Activated naive CD8-positive, alpha-beta T cell treated with anti-CD3 and anti-CD28 coated beads, Interleukin-2, amount 10 ng/mL, durations not matched to agents 7 days and 5 days (primary cell): ENCODE data around the gene SLIT1. TPM values are rescaled to one million over a fixed set of nuclear protein-coding genes. Genes with fewer than 3 reads are reported as not detected.
A peak's percentile ranks its signal among the peaks of the same experiment; 100 is the strongest.

ENCODE experiments used
- ATAC-seq: fragments of 150-1000 bp; cut with Tn5 transposase; one replicate; pipeline ENCODE4 v1.10.0; 2021; ENCODE audit warnings: low read depth, moderate library complexity
- POLR2A ChIA-PET: fragments of 350-600 bp; sonication (Branson Sonifier 250); formaldehyde crosslinking; loops from one replicate; lab custom pipeline; 2021; ENCODE audit warnings: antibody characterized with exemption; lab: Charles Lee
- DNase-seq: peaks from one replicate; pipeline ENCODE4 v3.0.0; 2021
- H3K27ac Mint-ChIP-seq: one replicate; pipeline ENCODE4 v1.8.0; 2022; ENCODE audit warnings: mild to moderate bottlenecking, mixed read lengths
- H3K27me3 Mint-ChIP-seq: one replicate; pipeline ENCODE4 v1.8.0; 2022; ENCODE audit warnings: mild to moderate bottlenecking, moderate library complexity, mixed read lengths
- H3K36me3 Mint-ChIP-seq: one replicate; pipeline ENCODE4 v1.8.0; 2021; ENCODE audit warnings: mild to moderate bottlenecking, mixed read lengths
- H3K4me1 Mint-ChIP-seq: one replicate; pipeline ENCODE4 v1.8.0; 2021; ENCODE audit warnings: mixed read lengths
- H3K4me3 Mint-ChIP-seq: one replicate; pipeline ENCODE4 v1.8.0; 2022; ENCODE audit warnings: mild to moderate bottlenecking, moderate library complexity, mixed read lengths
- H3K9me3 Mint-ChIP-seq: one replicate; pipeline ENCODE4 v1.8.0; 2021; ENCODE audit warnings: mixed read lengths
- total RNA-seq, 2 experiments: library from RNA; stranded (reverse); gene quantifications; one replicate each; pipeline ENCODE4 v1.2.3, GENCODE V29; 2021

SLIT1 gene
- total RNA-seq, 2 experiments from 2014 or later = 0.37 to 0.44 TPM

DNA sequence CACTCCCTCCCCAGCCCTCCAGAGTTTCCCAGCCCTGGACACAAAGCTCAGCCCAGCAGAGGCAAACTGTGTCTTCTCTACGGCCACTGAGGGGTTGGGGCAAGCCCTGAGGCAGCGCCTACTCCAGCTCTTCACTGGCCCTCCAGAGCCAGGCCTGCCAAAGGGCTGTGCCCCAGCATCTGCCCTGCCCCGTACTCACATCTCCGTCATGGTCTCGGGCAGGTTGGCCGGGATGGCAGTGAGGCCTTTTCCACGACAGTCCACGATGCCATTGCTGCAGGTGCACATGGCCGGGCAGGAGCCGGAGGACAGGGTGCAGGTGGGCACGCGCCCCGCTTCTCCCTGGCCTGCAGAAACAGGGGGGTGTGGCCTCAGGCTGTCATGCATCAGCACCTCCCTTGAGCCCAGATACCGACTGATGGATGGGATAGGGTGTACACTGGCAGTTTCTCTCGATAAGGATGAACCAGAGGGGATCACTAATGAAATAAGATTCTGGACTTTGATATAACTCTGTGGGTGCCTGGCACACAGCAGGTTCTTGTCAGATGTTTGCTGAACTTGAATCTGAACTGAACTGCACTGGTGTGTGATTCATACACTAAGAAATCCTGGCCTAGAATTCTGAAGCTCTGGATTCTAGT, 125.2 kb downstream of the SLIT1 start:
- DNase-seq (no peak), ATAC-seq (no peak)
- Mint-ChIP-seq H3K27me3 (peaks cover 3% of the 10 kb centered on the region), H3K4me1 (no peaks in the 10 kb centered on the region), H3K27ac (no peak overlapping the region), H3K9me3 (no peaks in the 10 kb centered on the region), H3K4me3 (no peak overlapping the region), H3K36me3 (no peaks in the 10 kb centered on the region)
- POLR2A ChIA-PET = interaction anchor here (0.5 kb wide), 1 partner anchor 27 kb away, joined by 3 read pairs; no protein-coding TSS in a partner anchor

DNA sequence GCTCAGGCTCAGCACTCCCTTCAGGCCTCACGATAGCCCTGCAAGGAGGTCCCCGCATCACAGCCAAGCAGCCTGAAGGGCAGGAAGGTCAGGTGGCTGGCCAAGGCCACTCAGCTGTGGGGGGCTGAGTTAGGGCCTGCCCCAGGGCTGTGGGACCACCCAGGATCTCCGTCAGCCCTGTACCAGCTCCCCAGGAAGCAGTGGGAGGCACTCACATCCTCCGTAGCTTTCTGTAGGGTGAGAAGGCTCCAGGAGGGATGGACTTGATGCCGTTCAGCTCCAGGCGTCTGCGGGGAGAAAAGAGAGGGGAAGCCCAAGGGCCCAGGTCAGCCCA, 125.9 kb downstream of the SLIT1 start:
- no peaks in the 10 kb centered on the region for H3K4me1 Mint-ChIP-seq
- no peaks in the 10 kb centered on the region for H3K36me3 Mint-ChIP-seq
- peaks cover 6% of the 10 kb centered on the region for H3K27me3 Mint-ChIP-seq
- no peak overlapping the region for H3K4me3 Mint-ChIP-seq
- DNase-seq (no peak), ATAC-seq (no peak)
- no peaks in the 10 kb centered on the region for H3K9me3 Mint-ChIP-seq
- no peak overlapping the region for H3K27ac Mint-ChIP-seq
- POLR2A ChIA-PET = interaction anchor here (0.5 kb wide), 1 partner anchor 26 kb away, joined by 3 read pairs; no protein-coding TSS in a partner anchor

DNA sequence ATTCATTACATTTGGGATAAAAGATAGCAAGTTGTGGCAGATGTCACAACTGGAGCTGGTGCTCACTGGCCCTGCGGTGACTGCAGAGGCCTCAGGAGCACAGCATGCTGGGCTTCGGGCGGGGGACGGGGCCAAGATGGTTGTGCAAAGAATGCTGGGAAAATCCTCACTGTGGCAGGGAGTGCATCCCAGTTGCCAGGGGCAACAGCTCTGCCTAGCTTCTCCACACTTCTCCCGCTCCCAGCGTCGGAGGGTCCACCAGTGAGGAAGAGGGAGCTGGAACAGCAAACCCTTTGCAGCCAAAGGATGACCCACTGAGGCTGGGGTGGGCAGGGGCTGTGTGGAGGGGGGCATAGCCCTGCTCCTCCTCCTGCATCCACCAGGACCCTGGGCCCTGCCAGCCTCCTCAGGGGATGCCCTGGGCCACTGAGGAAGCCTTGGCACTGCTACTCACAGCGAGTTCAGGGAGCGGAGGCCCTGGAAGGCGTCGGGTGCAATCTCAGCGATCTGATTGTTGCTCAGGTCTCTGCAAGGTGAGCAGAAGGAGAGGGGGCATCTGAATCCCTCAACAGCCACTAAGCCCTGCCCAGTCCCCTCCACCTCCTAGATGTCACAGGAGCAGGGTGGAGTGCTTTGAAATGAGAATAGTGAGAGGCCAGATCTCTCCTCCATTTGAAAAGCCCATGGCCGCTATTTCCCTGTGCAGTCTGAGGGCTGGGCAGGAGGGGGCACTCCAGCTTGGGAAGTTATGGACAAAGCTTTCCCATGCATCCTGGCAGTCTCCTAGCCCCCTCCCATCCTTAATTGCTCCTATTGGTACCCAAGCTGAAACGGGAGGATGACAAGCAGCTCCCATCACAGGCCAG, 126.5 kb downstream of the SLIT1 start:
- no peak overlapping the region for H3K4me3 Mint-ChIP-seq
- no peak for DNase-seq
- no peaks in the 10 kb centered on the region for H3K9me3 Mint-ChIP-seq
- H3K4me1 Mint-ChIP-seq = no peaks in the 10 kb centered on the region
- POLR2A ChIA-PET = no interaction called here
- H3K36me3 Mint-ChIP-seq = no peaks in the 10 kb centered on the region
- H3K27me3 Mint-ChIP-seq = peaks cover 9% of the 10 kb centered on the region
- no peak overlapping the region for H3K27ac Mint-ChIP-seq
- ATAC-seq = no peak

DNA sequence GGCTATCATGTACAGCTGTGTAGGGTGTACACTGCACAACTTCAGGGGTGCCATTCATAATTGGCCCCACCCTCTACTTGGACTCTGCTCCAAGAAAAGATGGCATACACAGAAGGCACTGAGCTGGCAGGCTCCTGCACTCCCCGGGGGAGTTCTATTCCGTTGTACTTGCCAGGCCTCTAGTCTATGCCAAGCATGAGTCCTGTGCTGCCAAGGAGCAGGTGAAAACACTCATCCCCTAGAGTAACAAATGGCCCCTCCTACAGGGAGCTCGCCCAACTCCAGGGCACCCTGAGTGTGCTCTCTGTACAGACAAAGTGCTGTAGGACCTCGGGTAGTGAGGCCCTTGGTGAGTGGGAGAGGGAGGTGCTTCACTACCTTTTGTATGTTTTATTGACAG, 127.2 kb downstream of the SLIT1 start:
- H3K4me3 Mint-ChIP-seq = no peak overlapping the region
- H3K27me3 Mint-ChIP-seq = peaks cover 9% of the 10 kb centered on the region
- no peaks in the 10 kb centered on the region for H3K9me3 Mint-ChIP-seq
- no peaks in the 10 kb centered on the region for H3K4me1 Mint-ChIP-seq
- H3K36me3 Mint-ChIP-seq = no peaks in the 10 kb centered on the region
- no peak for ATAC-seq
- no peak for DNase-seq
- POLR2A ChIA-PET = no interaction called here
- no peak overlapping the region for H3K27ac Mint-ChIP-seq

DNA sequence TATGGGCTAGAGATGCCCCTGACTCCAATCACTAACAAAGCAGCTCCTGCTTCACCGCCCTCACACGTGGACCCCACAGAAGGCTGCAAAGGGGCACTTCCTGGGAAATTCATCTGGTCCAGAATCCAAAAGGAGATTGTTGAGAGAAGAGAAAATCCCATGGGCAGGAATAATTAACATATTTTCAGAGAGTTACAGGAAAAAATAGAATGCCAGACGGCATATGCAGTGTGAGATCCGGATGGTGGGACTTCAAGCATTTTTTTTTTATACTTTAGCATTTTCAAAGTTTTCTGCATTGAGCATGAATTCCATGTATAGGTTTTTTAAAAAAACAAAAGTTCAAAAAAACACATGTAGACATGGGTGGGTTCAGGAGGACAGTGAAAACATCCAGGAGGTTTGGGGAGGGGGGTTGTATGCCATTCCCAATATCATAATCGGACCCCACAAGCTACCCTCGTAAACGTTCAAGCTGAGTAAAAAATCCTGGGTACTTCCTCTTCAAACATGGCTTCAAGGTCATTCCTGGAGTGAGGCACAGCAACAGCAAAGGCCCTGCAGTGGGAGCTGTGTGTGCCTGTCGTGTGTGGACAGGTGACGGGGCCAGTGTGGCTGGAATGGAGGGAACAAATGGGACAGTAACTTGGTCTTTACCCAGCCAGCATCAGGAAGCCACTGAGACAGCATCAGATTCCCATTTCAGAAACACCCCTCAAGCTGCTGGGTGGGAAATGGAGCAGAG, 128.1 kb downstream of the SLIT1 start:
- ATAC-seq = no peak

DNA sequence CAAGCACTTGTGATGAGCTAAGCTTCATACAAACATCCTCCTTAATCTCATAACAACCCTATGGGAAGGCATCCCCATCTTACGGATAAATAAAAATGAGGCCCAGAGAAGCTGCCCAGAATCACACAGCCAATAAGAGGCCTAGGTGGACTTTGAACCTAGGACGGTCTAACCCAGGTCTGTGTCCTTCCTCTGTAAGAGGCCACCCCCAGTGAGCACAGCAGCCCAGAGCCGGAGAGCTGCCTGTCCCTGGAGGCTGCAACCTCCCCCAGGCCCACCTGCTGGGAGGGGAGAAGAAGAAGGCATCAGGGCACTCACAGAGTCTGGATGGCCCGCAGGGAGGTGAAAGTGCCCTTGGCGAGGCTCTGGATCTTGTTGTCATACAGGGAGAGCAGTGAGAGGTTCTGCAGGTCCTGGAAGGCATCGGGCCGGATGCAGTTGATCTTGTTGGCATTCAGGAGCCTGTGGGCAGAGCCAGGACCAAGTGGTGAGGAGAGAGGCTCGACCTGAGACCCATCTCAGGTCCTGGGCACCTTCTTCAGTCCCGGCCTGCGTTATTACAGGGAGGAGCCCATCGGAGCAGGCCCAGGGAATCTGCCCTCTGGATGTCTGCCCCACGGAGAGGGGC, 129.6 kb downstream of the SLIT1 start:
- ATAC-seq (no peak), DNase-seq (no peak)
- H3K27me3 Mint-ChIP-seq = peaks cover 14% of the 10 kb centered on the region
- H3K9me3 Mint-ChIP-seq = no peaks in the 10 kb centered on the region
- H3K4me3 Mint-ChIP-seq = no peak overlapping the region
- H3K27ac Mint-ChIP-seq = no peak overlapping the region
- no peaks in the 10 kb centered on the region for H3K36me3 Mint-ChIP-seq
- no peaks in the 10 kb centered on the region for H3K4me1 Mint-ChIP-seq
- POLR2A ChIA-PET = no interaction called here

More for the DNA sequence above, 128.1 kb downstream of the SLIT1 start:
- POLR2A ChIA-PET = no interaction called here
- H3K4me1 Mint-ChIP-seq = no peaks in the 10 kb centered on the region
- H3K36me3 Mint-ChIP-seq = no peaks in the 10 kb centered on the region
- DNase-seq = no peak
- no peak overlapping the region for H3K4me3 Mint-ChIP-seq
- peaks cover 11% of the 10 kb centered on the region for H3K27me3 Mint-ChIP-seq
- no peak overlapping the region for H3K27ac Mint-ChIP-seq
- H3K9me3 Mint-ChIP-seq = no peaks in the 10 kb centered on the region

DNA sequence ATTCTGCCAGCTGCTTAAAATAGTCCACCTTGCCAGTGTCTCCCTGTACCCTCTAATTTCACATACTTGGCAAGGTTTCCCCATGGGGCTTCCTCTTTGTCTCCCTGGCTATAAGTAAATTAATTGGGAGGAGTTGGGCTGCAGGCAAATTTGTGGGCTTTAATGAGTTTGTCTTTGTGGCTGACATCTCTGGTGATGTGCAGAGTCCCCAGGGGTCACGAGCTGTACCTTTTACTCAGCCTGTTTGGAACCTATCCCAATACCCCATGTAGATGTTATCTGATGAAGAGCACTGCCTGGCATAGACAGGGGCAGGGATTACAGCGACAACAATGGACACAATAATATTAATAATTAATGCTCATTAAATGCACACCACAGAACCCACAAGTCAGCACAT, 132.5 kb downstream of the SLIT1 start:
- no peaks in the 10 kb centered on the region for H3K36me3 Mint-ChIP-seq
- H3K27me3 Mint-ChIP-seq = peaks cover 18% of the 10 kb centered on the region
- no peaks in the 10 kb centered on the region for H3K4me1 Mint-ChIP-seq
- no peak overlapping the region for H3K4me3 Mint-ChIP-seq
- no peaks in the 10 kb centered on the region for H3K9me3 Mint-ChIP-seq
- ATAC-seq (no peak), DNase-seq (no peak)
- H3K27ac Mint-ChIP-seq = no peak overlapping the region
- POLR2A ChIA-PET = no interaction called here

DNA sequence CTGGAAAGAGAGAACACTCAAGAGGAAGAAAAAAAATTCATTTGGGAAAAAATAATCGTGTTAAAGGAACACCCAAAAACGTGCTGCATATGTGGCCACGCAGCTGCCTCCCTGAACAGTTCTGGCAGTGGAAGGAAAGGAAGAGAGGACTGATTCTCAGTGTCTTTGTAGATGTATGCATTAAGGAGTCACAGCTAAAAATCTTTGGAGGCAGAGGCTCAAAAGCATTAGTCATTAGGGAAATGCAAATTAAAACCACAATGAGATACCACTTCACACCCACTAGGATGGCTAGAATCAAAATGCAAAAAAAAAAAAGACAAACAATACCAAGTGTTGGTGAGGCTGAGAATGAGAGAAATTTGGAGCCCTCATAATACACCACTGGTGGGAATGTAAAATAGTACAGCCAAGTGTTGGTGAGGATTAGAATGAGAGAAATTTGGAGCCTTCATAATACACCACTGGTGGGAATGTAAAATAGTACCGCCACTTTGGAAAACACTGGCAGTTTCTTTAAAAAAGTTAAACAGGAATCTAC, 134.7 kb downstream of the SLIT1 start:
- Mint-ChIP-seq H3K4me1 (no peaks in the 10 kb centered on the region), H3K9me3 (no peaks in the 10 kb centered on the region), H3K27me3 (peaks cover 14% of the 10 kb centered on the region), H3K36me3 (no peaks in the 10 kb centered on the region), H3K27ac (no peak overlapping the region), H3K4me3 (no peak overlapping the region)
- ATAC-seq (no peak), DNase-seq (no peak)
- POLR2A ChIA-PET = interaction anchor here (0.7 kb wide), 1 partner anchor 219 kb away, joined by 5 read pairs; no protein-coding TSS in a partner anchor

DNA sequence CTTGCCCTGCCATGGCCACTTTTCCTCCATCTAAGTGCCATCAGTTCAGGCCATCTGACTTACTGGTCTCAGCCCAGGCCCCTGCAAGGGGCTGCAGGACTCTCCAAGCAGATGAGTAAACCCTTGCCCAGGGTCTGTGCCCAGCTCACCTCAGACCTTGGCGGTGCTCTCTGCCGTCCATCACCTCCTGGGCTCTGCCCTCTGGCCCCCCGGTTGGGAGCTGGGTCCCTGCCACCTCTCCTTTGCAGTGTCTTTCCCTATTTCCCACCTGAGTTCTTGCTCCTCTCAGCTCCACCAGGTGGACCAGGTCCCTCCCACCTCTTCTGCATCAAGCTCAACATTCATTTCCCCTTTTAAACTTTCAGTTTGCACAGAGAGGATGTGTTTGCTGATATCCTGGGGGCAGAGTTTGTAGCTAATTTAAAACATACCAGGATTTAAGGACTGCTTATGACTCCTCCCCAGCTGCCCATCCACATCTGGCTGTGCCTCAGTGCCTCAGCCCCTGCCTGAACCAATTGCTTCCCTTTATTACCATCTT, 135.5 kb downstream of the SLIT1 start:
- ATAC-seq = no peak
- Mint-ChIP-seq H3K27me3 (peaks cover 14% of the 10 kb centered on the region), H3K27ac (no peak overlapping the region), H3K4me3 (no peak overlapping the region), H3K36me3 (no peaks in the 10 kb centered on the region), H3K4me1 (no peaks in the 10 kb centered on the region), H3K9me3 (no peaks in the 10 kb centered on the region)
- DNase-seq = no peak
- POLR2A ChIA-PET = interaction anchor here (0.7 kb wide), 1 partner anchor 218 kb away, joined by 5 read pairs; no protein-coding TSS in a partner anchor

DNA sequence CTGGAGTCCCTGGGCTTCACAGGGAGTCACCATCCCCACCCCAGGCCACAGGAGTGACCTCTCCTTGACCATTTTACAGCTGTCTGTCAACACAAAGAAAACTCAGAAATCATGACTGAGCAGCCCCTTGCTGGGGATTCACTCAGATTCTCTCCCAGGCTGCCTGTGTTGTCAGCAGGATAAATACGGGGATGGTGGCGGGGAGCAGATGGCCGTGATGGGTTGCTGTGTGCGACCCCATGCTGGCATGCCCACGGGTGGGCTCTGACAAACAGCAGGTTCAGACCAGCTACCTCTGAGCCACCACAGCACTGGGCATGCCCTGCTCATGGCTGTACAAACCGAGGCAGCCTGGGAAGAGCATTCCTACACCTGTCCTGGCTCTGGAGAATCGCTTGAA, 136.1 kb downstream of the SLIT1 start:
- Mint-ChIP-seq H3K4me3 (no peak overlapping the region), H3K27me3 (peaks cover 12% of the 10 kb centered on the region), H3K4me1 (no peaks in the 10 kb centered on the region), H3K36me3 (no peaks in the 10 kb centered on the region), H3K9me3 (no peaks in the 10 kb centered on the region), H3K27ac (no peak overlapping the region)
- POLR2A ChIA-PET = no interaction called here
- DNase-seq (no peak), ATAC-seq (no peak)

DNA sequence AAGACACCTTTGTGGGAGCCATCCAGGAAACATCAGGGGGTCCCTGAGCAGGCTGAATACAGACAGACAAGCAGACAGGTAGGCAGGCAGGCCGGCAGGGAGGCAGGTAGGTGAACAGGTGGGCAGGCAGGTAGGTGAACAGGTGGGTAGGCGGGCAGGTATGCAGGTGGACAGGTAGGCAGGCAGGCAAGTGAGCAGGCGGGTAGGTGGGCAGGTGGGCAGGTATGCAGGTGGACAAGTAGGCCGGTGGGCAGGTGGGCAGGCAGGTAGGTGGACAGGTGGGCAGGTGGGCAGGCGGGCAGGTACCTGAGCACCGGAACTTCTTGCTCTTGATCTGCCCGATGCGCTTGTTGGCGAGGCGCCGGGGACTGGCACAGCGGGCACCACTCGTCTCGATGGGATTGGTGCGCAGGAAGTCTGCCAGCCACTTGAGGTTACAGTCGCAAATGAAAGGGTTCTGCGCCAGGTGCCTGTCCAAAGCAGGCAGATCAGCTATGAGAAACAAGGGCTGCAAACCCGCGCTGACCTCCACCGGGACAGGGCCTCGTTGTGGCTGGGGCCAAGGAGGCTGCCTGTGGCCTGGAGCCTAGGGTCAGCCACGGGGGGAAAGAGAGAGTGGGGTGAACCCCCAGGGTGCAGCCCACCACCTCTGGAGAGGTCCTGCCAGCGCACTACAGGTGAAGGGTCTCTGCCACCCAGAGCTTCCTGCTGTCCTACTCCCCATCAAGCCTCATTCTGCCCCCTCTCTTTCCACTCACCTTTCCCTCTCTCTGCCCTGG, 136.9 kb downstream of the SLIT1 start:
- H3K4me1 Mint-ChIP-seq = no peaks in the 10 kb centered on the region
- H3K9me3 Mint-ChIP-seq = no peaks in the 10 kb centered on the region
- H3K4me3 Mint-ChIP-seq = no peak overlapping the region
- ATAC-seq (no peak), DNase-seq (peak; percentile 10)
- H3K27ac Mint-ChIP-seq = no peak overlapping the region
- POLR2A ChIA-PET = no interaction called here
- H3K27me3 Mint-ChIP-seq = peaks cover 10% of the 10 kb centered on the region
- H3K36me3 Mint-ChIP-seq = no peaks in the 10 kb centered on the region

DNA sequence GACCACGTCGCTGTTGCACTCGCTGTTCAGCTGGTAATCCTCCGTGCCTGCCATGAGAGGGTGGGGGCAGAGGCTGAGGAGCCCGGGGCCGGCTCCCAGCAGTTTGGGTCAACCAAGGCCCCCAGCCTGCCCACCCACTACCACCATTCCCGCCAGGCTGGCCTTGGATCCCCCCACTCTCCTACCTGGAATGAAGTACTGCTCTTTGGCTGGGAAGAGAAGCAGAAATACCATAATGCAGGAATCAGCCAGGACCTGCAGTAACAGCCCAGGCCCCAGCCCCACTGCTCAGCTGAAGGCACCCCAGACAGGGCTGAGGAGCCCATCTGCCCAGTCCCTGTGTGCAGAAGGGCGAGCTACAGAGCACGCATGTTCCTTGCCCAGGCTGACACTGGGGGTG, 138.0 kb downstream of the SLIT1 start:
- Mint-ChIP-seq H3K27me3 (peaks cover 8% of the 10 kb centered on the region), H3K4me3 (no peak overlapping the region), H3K9me3 (no peaks in the 10 kb centered on the region), H3K27ac (no peak overlapping the region), H3K4me1 (no peaks in the 10 kb centered on the region), H3K36me3 (no peaks in the 10 kb centered on the region)
- POLR2A ChIA-PET = no interaction called here
- no peak for ATAC-seq
- DNase-seq = no peak
